Hematopoietic multipotent progenitor cell treated with erythropoietin and hydrocortisone succinate and interleukin-3 and kit ligand, for 6 days (in vitro differentiated cells): ENCODE measurements around the gene POU2F2.

Experiments used
- DNase-seq: peaks from one replicate; pipeline ENCODE4 v3.0.0-alpha.2; 2015

The POU2F2 gene

GRCh38 chr19:42078538-42079275, 53.5 kb downstream of the POU2F2 start:
- DNase-seq, result peak; percentile 26

- no peak for DNase-seq
Observed at GRCh38 chr19:42078058-42078457, 54.2 kb downstream of the POU2F2 start.

- DNase-seq, result peak; percentile 58
Observed at GRCh38 chr19:42076380-42076944, 55.8 kb downstream of the POU2F2 start.

- peak; percentile 100 for DNase-seq
Observed at GRCh38 chr19:42075616-42076379, 56.4 kb downstream of the POU2F2 start, which contains the start of gene ZNF574. TSS of gene ZNF574 (plus strand) at chr19:42076166. CDS start at chr19:42078607, 2,441 bp downstream.

- no peak for DNase-seq
Observed at GRCh38 chr19:42075364-42075615, 57.0 kb downstream of the POU2F2 start.

- peak; percentile 53 for DNase-seq
Observed at GRCh38 chr19:42074513-42075363, 57.5 kb downstream of the POU2F2 start.

GRCh38 chr19:42071247-42071646, 61.0 kb downstream of the POU2F2 start:
- DNase-seq, result no peak

- peak; percentile 38 for DNase-seq
Observed at GRCh38 chr19:42069619-42070351, 62.5 kb downstream of the POU2F2 start, which contains the start of gene GRIK5. TSS of gene GRIK5 (minus strand) at chr19:42070206. CDS start at chr19:42065770, 4,436 bp downstream.

- peak; percentile 45 for DNase-seq
Observed at GRCh38 chr19:42068756-42069571, 63.3 kb downstream of the POU2F2 start.

GRCh38 chr19:42068361-42068755, 63.9 kb downstream of the POU2F2 start:
- DNase-seq, result no peak

- no peak for DNase-seq
Observed at GRCh38 chr19:42067315-42067888, 64.8 kb downstream of the POU2F2 start.

GRCh38 chr19:42066075-42066754, 66.0 kb downstream of the POU2F2 start:
- peak; percentile 36 for DNase-seq

- DNase-seq, result no peak
Observed at GRCh38 chr19:42065511-42065910, 66.7 kb downstream of the POU2F2 start.

- DNase-seq, result no peak
Observed at GRCh38 chr19:42065051-42065450, 67.2 kb downstream of the POU2F2 start.

- no peak for DNase-seq
Observed at GRCh38 chr19:42064432-42064831, 67.8 kb downstream of the POU2F2 start.

GRCh38 chr19:42062381-42062780, 69.9 kb downstream of the POU2F2 start:
- no peak for DNase-seq

GRCh38 chr19:42060117-42060516, 72.1 kb downstream of the POU2F2 start:
- no peak for DNase-seq

- DNase-seq, result no peak
Observed at GRCh38 chr19:42059196-42059595, 73.0 kb downstream of the POU2F2 start.

- no peak for DNase-seq
Observed at GRCh38 chr19:42057846-42058245, 74.4 kb downstream of the POU2F2 start.

GRCh38 chr19:42054205-42054604, 78.0 kb downstream of the POU2F2 start:
- DNase-seq, result no peak
